SK-N-SH treated with all-trans-retinoic acid at 6 μM for 48 hours (cell line): ENCODE data around the gene ZMIZ1.

Experiments
- ATAC-seq: fragments of 200-7000 bp; cut with Tn5 transposase; 3 replicates; pipeline ENCODE4 v1.9.1; 2020; ENCODE audit warnings: mild to moderate bottlenecking, moderate library complexity
- ARNTL ChIP-seq: fragments of 450-650 bp; formaldehyde crosslinking; IDR thresholded peaks from 2 replicates; pipeline ENCODE4 v1.5.0; 2020; ENCODE audit warnings: low read depth, mild to moderate bottlenecking, moderate library complexity, borderline replicate concordance
- BACH2 ChIP-seq: fragments of 250-450 bp; sonication (Bioruptor Pico); IDR thresholded peaks from 2 replicates; pipeline ENCODE4 v1.9.0; 2021; ENCODE audit warnings: mild to moderate bottlenecking, borderline replicate concordance
- CSDC2 ChIP-seq: fragments of 250-450 bp; sonication (Bioruptor Pico); IDR thresholded peaks from 2 replicates; pipeline ENCODE4 v1.5.0; 2020; ENCODE audit warnings: mild to moderate bottlenecking, moderate library complexity
- ESRRG ChIP-seq: fragments of 250-450 bp; sonication (Bioruptor Pico); IDR thresholded peaks from 2 replicates; pipeline ENCODE4 v1.6.1; 2021; ENCODE audit warnings: mild to moderate bottlenecking
- GLIS3 ChIP-seq: fragments of 250-450 bp; sonication (Bioruptor Pico); IDR thresholded peaks from 2 replicates; pipeline ENCODE4 v1.5.0; 2020; ENCODE audit warnings: mild to moderate bottlenecking, moderate library complexity
- ISL1 ChIP-seq: fragments of 250-450 bp; sonication (Bioruptor Pico); IDR thresholded peaks from 2 replicates; pipeline ENCODE4 v2.1.2; 2022; ENCODE audit warnings: mild to moderate bottlenecking, moderate library complexity
- OSR1 ChIP-seq: fragments of 250-450 bp; sonication (Bioruptor Pico); IDR thresholded peaks from 2 replicates; pipeline ENCODE4 v1.8.0; 2022; ENCODE audit warnings: moderate library complexity, mild to moderate bottlenecking, inconsistent platforms
- PPARA ChIP-seq: fragments of 250-450 bp; sonication (Bioruptor Pico); IDR thresholded peaks from 2 replicates; pipeline ENCODE4 v1.5.0; 2020; ENCODE audit warnings: mild to moderate bottlenecking, borderline replicate concordance
- RARB ChIP-seq: fragments of 250-450 bp; sonication (Bioruptor Pico); IDR thresholded peaks from 2 replicates; pipeline ENCODE4 v1.8.0; 2021; ENCODE audit warnings: mild to moderate bottlenecking, moderate library complexity
- SNAI2 ChIP-seq: fragments of 250-450 bp; sonication (Bioruptor Pico); IDR thresholded peaks from 2 replicates; pipeline ENCODE4 v1.5.0; 2020; ENCODE audit warnings: mild to moderate bottlenecking, moderate library complexity
- TCF4 ChIP-seq: fragments of 250-450 bp; sonication (Bioruptor Pico); IDR thresholded peaks from 2 replicates; pipeline ENCODE4 v1.8.0; 2021; ENCODE audit warnings: mild to moderate bottlenecking, moderate library complexity, borderline replicate concordance
- TOX ChIP-seq: fragments of 250-450 bp; sonication (Bioruptor Pico); IDR thresholded peaks from 2 replicates; pipeline ENCODE4 v1.8.0; 2021; ENCODE audit warnings: mild to moderate bottlenecking, moderate library complexity, borderline replicate concordance
- ZC3H10 ChIP-seq: fragments of 250-450 bp; sonication (Bioruptor Pico); IDR thresholded peaks from 2 replicates; pipeline ENCODE4 v1.5.1; 2021; ENCODE audit warnings: mild to moderate bottlenecking, moderate library complexity
- ZFP3 ChIP-seq: fragments of 250-450 bp; sonication (Bioruptor Pico); IDR thresholded peaks from 2 replicates; pipeline ENCODE4 v1.5.0; 2020; ENCODE audit warnings: mild to moderate bottlenecking, moderate library complexity
- ZFP30 ChIP-seq: fragments of 450-650 bp; formaldehyde crosslinking; IDR thresholded peaks from 2 replicates; pipeline ENCODE4 v1.5.0; 2022; ENCODE audit warnings: mild to moderate bottlenecking, moderate library complexity
- ZNF565 ChIP-seq: fragments of 450-650 bp; formaldehyde crosslinking; conservative IDR thresholded peaks from 2 replicates; pipeline ENCODE4 v1.5.0; 2020; ENCODE audit warnings: low read depth, mild to moderate bottlenecking, moderate library complexity
- ZNF70 ChIP-seq: fragments of 450-650 bp; formaldehyde crosslinking; IDR thresholded peaks from 2 replicates; pipeline ENCODE4 v1.5.0; 2020; ENCODE audit warnings: mild to moderate bottlenecking, moderate library complexity
- ZNF8 ChIP-seq: fragments of 450-650 bp; formaldehyde crosslinking; IDR thresholded peaks from 2 replicates; pipeline ENCODE4 v1.5.0; 2020; ENCODE audit warnings: mild to moderate bottlenecking, moderate library complexity
- TF ChIP-seq, protein P1 (sequence below): fragments of 250-450 bp; sonication (Bioruptor Pico); IDR thresholded peaks from 2 replicates; pipeline ENCODE4 v1.5.1; 2021; ENCODE audit warnings: mild to moderate bottlenecking, moderate library complexity
- TF ChIP-seq, protein P2 (sequence below): fragments of 250-450 bp; sonication (Bioruptor Pico); IDR thresholded peaks from 2 replicates; pipeline ENCODE4 v1.8.0; 2021; ENCODE audit warnings: low read depth, mild to moderate bottlenecking, moderate library complexity, borderline replicate concordance
- TF ChIP-seq, protein P3 (sequence below): fragments of 250-450 bp; sonication (Bioruptor Pico); IDR thresholded peaks from 2 replicates; pipeline ENCODE4 v1.8.0; 2020; ENCODE audit warnings: mild to moderate bottlenecking, moderate library complexity, borderline replicate concordance
- TF ChIP-seq, protein P4 (sequence below): fragments of 250-450 bp; sonication (Bioruptor Pico); IDR thresholded peaks from 2 replicates; pipeline ENCODE4 v1.5.0; 2020; ENCODE audit warnings: mild to moderate bottlenecking, moderate library complexity

Gene ZMIZ1

DNA sequence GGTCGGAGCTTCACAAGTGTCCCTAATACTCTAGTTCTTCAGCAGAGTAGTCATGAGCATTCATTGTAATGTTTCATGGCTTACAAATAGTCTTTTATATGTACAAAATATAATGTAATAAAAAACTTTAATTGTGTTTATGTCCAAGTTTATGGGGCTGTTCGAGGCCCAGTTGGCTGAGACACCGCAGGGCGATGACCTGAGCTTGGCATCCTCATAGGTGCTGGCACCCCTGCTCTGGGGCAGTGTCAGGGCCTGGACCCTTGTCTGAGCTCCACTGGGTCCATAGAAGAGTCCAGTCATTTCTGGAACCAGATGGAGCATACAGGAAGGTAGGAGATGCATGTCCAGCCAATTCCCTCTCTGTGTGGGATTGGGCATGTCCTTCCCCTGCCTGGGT lies 12.9 kb upstream of the ZMIZ1 start:
- TF ChIP-seq ZFP3 (CRISPR knock-in tag) (no peak), RARB (no peak), ZFP30 (CRISPR knock-in tag) (no peak), PPARA (no peak), TOX (no peak), TCF4 (CRISPR knock-in tag) (no peak), ZNF8 (CRISPR knock-in tag) (no peak), GLIS3 (no peak)
- TF ChIP-seq, protein P1, sequence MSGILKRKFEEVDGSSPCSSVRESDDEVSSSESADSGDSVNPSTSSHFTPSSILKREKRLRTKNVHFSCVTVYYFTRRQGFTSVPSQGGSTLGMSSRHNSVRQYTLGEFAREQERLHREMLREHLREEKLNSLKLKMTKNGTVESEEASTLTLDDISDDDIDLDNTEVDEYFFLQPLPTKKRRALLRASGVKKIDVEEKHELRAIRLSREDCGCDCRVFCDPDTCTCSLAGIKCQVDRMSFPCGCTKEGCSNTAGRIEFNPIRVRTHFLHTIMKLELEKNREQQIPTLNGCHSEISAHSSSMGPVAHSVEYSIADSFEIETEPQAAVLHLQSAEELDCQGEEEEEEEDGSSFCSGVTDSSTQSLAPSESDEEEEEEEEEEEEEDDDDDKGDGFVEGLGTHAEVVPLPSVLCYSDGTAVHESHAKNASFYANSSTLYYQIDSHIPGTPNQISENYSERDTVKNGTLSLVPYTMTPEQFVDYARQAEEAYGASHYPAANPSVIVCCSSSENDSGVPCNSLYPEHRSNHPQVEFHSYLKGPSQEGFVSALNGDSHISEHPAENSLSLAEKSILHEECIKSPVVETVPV (CRISPR knock-in tag), result no peak
- ATAC-seq, result no peak

DNA sequence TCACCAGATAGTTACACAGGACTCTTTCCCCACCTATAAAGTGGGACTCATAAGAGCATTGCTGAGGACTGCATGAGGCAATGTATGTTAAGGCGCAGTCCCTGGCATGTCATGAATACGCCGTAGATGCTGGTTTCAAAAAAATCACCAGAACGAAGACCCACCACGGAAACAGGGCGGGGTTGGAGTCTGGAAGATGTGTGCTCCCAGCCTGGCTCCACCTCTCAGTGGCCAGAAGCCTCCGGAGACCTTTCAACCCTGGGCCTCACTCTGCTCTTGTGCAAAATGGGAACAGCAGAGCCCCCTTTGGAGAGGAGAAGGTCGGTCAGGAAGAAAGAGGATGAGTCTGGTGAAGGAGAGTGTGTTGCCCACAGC lies 12.4 kb upstream of the ZMIZ1 start:
- ATAC-seq, result no peak
- no peak for TF ChIP-seq BACH2 (CRISPR knock-in tag)

DNA sequence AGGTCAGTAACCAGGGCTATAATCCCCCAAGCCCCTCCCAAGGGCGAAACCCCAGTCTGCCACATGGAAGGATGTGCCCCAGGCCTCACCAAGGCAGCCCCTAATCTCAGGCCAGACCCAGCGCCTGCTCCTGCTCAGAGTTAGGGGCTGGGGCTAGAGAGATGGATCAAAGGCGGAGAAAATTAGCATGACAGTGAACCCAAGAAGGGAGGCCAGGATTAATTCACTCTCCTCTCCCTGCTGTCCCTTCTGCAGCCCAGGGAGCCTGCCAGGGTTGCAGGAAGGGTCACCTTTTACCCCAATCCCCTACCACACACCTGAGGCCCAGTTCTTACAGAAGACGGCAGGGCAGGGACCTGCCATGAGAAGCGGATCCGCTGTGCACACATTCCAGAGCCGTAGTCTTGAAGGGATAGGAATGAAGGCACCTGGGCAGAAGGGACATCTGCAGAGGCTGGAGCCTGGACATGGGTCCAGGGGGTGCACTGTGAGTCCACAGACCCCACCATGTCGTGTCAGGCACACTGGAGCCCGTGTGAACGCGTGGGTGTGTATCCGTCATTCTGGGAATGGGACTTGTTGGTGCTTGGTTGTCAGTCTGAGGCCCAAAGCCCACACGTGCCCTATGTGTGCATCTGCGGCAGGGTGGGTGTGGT lies 11.9 kb upstream of the ZMIZ1 start:
- ATAC-seq, result no peak
- TF ChIP-seq TCF4 (CRISPR knock-in tag) (no peak), ZNF8 (CRISPR knock-in tag) (no peak), CSDC2 (CRISPR knock-in tag) (no peak), TOX (no peak), ZNF70 (no peak), ZNF565 (CRISPR knock-in tag) (no peak), ZC3H10 (no peak), BACH2 (CRISPR knock-in tag) (no peak), PPARA (no peak), ISL1 (CRISPR knock-in tag) (no peak), ESRRG (CRISPR knock-in tag) (no peak), GLIS3 (no peak), ARNTL (CRISPR knock-in tag) (no peak), OSR1 (CRISPR knock-in tag) (no peak), SNAI2 (no peak), RARB (no peak)
- TF ChIP-seq, protein P2, sequence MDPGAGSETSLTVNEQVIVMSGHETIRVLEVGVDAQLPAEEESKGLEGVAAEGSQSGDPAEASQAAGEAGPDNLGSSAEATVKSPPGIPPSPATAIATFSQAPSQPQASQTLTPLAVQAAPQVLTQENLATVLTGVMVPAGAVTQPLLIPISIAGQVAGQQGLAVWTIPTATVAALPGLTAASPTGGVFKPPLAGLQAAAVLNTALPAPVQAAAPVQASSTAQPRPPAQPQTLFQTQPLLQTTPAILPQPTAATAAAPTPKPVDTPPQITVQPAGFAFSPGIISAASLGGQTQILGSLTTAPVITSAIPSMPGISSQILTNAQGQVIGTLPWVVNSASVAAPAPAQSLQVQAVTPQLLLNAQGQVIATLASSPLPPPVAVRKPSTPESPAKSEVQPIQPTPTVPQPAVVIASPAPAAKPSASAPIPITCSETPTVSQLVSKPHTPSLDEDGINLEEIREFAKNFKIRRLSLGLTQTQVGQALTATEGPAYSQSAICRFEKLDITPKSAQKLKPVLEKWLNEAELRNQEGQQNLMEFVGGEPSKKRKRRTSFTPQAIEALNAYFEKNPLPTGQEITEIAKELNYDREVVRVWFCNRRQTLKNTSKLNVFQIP (CRISPR knock-in tag), result no peak
- TF ChIP-seq, protein P1 (CRISPR knock-in tag), result no peak
- TF ChIP-seq, protein P3, sequence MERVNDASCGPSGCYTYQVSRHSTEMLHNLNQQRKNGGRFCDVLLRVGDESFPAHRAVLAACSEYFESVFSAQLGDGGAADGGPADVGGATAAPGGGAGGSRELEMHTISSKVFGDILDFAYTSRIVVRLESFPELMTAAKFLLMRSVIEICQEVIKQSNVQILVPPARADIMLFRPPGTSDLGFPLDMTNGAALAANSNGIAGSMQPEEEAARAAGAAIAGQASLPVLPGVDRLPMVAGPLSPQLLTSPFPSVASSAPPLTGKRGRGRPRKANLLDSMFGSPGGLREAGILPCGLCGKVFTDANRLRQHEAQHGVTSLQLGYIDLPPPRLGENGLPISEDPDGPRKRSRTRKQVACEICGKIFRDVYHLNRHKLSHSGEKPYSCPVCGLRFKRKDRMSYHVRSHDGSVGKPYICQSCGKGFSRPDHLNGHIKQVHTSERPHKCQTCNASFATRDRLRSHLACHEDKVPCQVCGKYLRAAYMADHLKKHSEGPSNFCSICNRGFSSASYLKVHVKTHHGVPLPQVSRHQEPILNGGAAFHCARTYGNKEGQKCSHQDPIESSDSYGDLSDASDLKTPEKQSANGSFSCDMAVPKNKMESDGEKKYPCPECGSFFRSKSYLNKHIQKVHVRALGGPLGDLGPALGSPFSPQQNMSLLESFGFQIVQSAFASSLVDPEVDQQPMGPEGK, result no peak
- TF ChIP-seq, protein P4, sequence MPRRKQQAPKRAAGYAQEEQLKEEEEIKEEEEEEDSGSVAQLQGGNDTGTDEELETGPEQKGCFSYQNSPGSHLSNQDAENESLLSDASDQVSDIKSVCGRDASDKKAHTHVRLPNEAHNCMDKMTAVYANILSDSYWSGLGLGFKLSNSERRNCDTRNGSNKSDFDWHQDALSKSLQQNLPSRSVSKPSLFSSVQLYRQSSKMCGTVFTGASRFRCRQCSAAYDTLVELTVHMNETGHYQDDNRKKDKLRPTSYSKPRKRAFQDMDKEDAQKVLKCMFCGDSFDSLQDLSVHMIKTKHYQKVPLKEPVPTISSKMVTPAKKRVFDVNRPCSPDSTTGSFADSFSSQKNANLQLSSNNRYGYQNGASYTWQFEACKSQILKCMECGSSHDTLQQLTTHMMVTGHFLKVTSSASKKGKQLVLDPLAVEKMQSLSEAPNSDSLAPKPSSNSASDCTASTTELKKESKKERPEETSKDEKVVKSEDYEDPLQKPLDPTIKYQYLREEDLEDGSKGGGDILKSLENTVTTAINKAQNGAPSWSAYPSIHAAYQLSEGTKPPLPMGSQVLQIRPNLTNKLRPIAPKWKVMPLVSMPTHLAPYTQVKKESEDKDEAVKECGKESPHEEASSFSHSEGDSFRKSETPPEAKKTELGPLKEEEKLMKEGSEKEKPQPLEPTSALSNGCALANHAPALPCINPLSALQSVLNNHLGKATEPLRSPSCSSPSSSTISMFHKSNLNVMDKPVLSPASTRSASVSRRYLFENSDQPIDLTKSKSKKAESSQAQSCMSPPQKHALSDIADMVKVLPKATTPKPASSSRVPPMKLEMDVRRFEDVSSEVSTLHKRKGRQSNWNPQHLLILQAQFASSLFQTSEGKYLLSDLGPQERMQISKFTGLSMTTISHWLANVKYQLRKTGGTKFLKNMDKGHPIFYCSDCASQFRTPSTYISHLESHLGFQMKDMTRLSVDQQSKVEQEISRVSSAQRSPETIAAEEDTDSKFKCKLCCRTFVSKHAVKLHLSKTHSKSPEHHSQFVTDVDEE, result no peak
